ENCODE results near the gene CUEDC1.
A peak's percentile ranks its signal among the peaks of the same experiment; 100 is the strongest.

CUEDC1 gene

GRCh38 chr17:57915985-57916757, 39.0 kb downstream of the CUEDC1 start:
- TF ChIP-seq CTCF (conservative IDR thresholded peaks at IDR 0.05) = no peak
- no peak overlapping the region; the same call in 1 of the 2 replicates for H3K27ac ChIP-seq

DNA sequence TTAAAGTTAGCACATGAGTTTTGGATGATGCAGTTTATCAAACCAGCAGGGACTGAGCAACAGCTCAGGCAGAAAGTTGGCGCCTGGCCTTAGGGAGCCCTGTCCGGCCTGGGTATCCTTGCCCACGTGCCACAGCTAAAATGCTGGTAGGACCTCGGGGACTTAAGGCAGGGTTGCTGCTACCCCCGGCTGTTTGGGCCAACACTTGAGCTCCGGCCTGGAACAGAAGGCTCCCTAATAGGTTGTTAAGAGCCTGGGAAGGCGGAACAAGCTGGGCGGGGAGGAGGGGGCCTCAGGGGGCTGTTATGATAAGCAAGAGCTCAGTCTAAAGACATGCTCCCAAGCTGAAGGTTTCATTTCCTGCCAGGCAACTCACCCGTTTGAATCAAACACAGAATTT, 39.7 kb downstream of the CUEDC1 start:
- no peak for TF ChIP-seq CTCF (conservative IDR thresholded peaks at IDR 0.05)
- H3K27ac ChIP-seq = no peak overlapping the region

GRCh38 chr17:57914273-57915142, 40.7 kb downstream of the CUEDC1 start:
- no peak for TF ChIP-seq CTCF (conservative IDR thresholded peaks at IDR 0.05)
- H3K27ac ChIP-seq = no peak overlapping the region

GRCh38 chr17:57913575-57914272, 41.5 kb downstream of the CUEDC1 start:
- TF ChIP-seq CTCF (conservative IDR thresholded peaks at IDR 0.05) = no peak
- peak overlapping the region; percentile 58; the same call in 1 of the 2 replicates for H3K27ac ChIP-seq

DNA sequence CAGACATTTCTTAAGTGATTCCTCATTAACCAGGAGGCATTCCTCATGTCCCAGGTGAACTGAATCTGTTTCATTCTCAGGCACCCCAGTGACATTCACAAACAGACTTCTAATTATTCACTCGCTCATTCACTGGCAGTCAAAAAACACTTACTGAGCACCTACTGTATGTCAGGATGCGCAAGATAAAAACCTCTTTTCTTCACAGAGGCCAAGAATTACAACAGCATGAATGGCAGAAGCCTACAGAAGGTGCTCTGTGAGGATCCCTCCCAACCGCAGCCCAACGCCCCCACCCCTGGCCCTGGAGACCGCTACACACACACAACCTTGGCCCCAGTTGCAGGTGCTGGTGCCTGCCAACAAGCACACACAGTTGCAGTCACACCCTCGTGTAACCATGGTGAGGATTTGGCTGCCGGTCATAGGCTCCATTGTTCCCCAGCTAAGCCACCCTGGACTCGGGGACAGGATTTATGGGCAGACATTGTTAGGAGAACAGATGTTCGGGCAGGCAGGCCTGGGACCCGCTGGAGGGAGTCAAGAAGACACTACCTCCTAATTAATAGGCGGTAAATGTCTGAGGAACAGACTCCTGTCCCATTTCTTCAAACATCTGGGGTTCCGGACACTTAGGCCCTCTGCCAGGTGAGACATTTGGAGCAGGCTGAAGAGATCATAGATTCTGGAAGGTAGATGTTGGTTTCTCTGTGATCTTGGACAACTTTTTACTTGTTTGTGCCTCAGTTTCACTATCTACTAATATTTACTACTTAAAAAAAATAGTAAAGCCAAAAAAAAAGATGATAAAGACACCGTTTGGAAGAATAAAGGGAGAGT, 43.2 kb downstream of the CUEDC1 start:
- H3K27ac ChIP-seq = peak overlapping the region; percentile 58
- no peak for TF ChIP-seq CTCF (conservative IDR thresholded peaks at IDR 0.05)

DNA sequence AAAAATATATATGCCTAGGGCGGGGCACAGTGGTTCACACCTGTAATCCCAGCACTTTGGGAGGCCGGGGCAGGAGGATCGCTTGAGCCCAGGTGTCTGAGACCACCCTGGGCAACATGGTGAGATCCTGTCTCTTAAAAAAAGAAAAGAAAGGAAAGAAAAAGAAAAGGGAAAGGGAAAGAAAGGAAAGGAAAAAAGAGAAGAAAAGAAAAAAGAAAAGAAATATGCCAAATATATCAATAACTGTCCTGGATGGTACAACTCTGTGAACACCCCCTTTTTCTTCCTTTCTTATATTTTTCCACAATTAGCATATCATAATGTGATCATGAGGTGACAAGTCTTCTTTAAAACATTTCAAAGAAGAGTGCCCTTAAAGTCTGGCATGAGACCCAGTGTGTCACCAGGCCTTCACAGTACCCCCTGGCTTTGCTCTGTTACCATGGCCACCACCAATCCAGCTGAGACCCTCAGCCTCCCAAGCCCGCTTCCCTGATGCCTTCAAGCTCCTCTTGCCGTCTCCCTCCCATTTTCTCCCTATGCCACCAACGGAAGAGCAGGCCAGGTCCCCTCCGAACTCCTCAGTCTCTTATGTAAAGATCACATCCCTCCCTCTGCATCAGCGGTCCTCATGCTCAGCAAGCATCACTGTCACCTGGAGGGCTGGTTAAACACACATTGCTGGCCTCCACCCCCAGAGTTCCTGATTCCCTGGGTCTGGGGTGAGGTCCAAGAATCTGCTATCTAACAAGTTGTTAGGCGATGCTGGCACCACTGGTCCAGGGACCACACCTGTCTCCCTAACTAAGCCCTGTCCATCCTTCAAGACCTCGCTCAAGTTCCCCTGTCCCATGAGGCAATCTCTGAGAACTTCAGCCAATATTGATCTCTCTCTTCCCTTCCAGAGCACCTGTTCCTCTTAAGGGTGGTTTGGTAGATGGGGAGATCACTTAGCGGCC, 44.5 kb downstream of the CUEDC1 start:
- H3K27ac ChIP-seq = peak overlapping the region; percentile 58; the same call in 1 of the 2 replicates
- TF ChIP-seq CTCF (conservative IDR thresholded peaks at IDR 0.05) = no peak

All from VCaP (cell line).